ENCODE results near the gene PITPNM1.

DNA sequence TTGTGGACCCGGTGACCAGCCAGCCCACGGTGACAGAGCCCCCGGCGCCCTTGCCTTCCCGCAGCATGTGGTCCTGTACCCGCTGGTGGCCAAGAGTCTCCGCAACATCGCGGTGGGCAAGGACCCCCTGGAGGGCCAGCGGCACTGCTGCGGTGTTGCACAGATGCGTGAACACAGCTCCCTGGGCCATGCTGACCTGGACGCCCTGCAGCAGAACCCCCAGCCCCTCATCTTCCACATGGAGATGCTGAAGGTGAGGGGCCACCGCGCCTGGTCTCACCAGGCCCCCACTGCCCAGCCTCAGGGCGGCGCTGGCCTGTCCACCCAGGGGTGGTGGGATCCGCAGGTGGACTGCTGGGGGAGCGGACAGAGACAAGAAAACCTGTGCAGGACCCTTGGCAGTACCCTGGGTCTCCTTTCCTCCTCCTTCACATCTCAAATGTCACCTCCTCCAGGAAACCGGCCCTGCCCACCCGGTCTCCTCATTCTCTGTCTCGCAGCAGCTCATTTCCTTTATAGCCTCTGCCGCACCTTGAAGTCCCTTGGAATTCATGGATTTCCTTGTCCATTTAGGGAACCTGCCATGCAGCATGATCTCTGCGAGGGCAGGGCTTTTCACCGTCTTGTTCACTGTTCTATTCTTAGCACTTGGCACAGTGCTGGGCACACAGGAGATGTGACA lies 15.8 kb downstream of the PITPNM1 start:
- TF ChIP-seq, protein P1, sequence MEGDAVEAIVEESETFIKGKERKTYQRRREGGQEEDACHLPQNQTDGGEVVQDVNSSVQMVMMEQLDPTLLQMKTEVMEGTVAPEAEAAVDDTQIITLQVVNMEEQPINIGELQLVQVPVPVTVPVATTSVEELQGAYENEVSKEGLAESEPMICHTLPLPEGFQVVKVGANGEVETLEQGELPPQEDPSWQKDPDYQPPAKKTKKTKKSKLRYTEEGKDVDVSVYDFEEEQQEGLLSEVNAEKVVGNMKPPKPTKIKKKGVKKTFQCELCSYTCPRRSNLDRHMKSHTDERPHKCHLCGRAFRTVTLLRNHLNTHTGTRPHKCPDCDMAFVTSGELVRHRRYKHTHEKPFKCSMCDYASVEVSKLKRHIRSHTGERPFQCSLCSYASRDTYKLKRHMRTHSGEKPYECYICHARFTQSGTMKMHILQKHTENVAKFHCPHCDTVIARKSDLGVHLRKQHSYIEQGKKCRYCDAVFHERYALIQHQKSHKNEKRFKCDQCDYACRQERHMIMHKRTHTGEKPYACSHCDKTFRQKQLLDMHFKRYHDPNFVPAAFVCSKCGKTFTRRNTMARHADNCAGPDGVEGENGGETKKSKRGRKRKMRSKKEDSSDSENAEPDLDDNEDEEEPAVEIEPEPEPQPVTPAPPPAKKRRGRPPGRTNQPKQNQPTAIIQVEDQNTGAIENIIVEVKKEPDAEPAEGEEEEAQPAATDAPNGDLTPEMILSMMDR (IDR thresholded peaks at IDR 0.05; ENCODE audit: insufficient read depth, low read length): no peak
- no peak for TF ChIP-seq POLR2AphosphoS5 (IDR thresholded peaks at IDR 0.05; ENCODE audit: low read depth)

Data from HL-60 (cell line).